HG03095 (cell line): Measurements from ENCODE around the gene CBLN4.

ENCODE experiments used
- ATAC-seq: cut with Tn5 transposase; IDR thresholded peaks from one replicate; pipeline ENCODE4 v1.9.1; 2021; ENCODE audit warnings: moderate library complexity; ENCODE audit not compliant: unreplicated experiment

Gene CBLN4

GRCh38 chr20:55947701-55948100 is 57.6 kb downstream of the CBLN4 start:
- ATAC-seq = no peak
